ENCODE data around the gene CTDSPL.

The CTDSPL gene

GRCh38 chr3:37968199-37968598 is 106.5 kb downstream of the CTDSPL start:
- Histone ChIP-seq H3K4me2 (no peak overlapping the region), H3K4me1 (ENCODE audit: low read depth, poor library complexity, severe bottlenecking) (no peaks in the 10 kb centered on the region), H3K27ac (no peak overlapping the region), H2AFZ (ENCODE audit: low read depth) (no peak overlapping the region), H3K36me3 (ENCODE audit: insufficient read depth) (no peaks in the 10 kb centered on the region), H4K20me1 (ENCODE audit: insufficient read depth) (no peaks in the 10 kb centered on the region), H3K9ac (no peak overlapping the region), H3K79me2 (ENCODE audit: insufficient read depth, low read depth) (no peaks in the 10 kb centered on the region), H3K27me3 (ENCODE audit: insufficient read depth, low read depth) (no peaks in the 10 kb centered on the region), H3K4me3 (IDR thresholded peaks at IDR 0.05; ENCODE audit: insufficient read depth, low read depth, low read length) (no peak overlapping the region)
- no peak for TF ChIP-seq CTCF (conservative IDR thresholded peaks at IDR 0.05; ENCODE audit: low read depth, low read length)

GRCh38 chr3:37968813-37969595 is 107.3 kb downstream of the CTDSPL start:
- H3K27me3 ChIP-seq (ENCODE audit: insufficient read depth, low read depth) = no peaks in the 10 kb centered on the region
- no peak overlapping the region for H2AFZ ChIP-seq (ENCODE audit: low read depth)
- H4K20me1 ChIP-seq (ENCODE audit: insufficient read depth) = no peaks in the 10 kb centered on the region
- H3K4me2 ChIP-seq = no peak overlapping the region
- H3K4me1 ChIP-seq (ENCODE audit: low read depth, poor library complexity, severe bottlenecking) = no peaks in the 10 kb centered on the region
- no peak overlapping the region for H3K27ac ChIP-seq
- TF ChIP-seq CTCF (conservative IDR thresholded peaks at IDR 0.05; ENCODE audit: low read depth, low read length) = no peak
- H3K9ac ChIP-seq = no peak overlapping the region
- no peaks in the 10 kb centered on the region for H3K36me3 ChIP-seq (ENCODE audit: insufficient read depth)
- H3K79me2 ChIP-seq (ENCODE audit: insufficient read depth, low read depth) = no peaks in the 10 kb centered on the region
- H3K4me3 ChIP-seq (IDR thresholded peaks at IDR 0.05; ENCODE audit: insufficient read depth, low read depth, low read length) = no peak overlapping the region

GRCh38 chr3:37969596-37970100 is 108.0 kb downstream of the CTDSPL start:
- H3K4me2 ChIP-seq = no peak overlapping the region
- no peak overlapping the region for H3K4me3 ChIP-seq (IDR thresholded peaks at IDR 0.05; ENCODE audit: insufficient read depth, low read depth, low read length)
- no peak for TF ChIP-seq CTCF (conservative IDR thresholded peaks at IDR 0.05; ENCODE audit: low read depth, low read length)
- no peak overlapping the region for H3K27ac ChIP-seq
- no peaks in the 10 kb centered on the region for H3K36me3 ChIP-seq (ENCODE audit: insufficient read depth)
- no peaks in the 10 kb centered on the region for H3K4me1 ChIP-seq (ENCODE audit: low read depth, poor library complexity, severe bottlenecking)
- no peak overlapping the region for H3K9ac ChIP-seq
- H4K20me1 ChIP-seq (ENCODE audit: insufficient read depth) = no peaks in the 10 kb centered on the region
- no peak overlapping the region for H2AFZ ChIP-seq (ENCODE audit: low read depth)
- no peaks in the 10 kb centered on the region for H3K79me2 ChIP-seq (ENCODE audit: insufficient read depth, low read depth)
- H3K27me3 ChIP-seq (ENCODE audit: insufficient read depth, low read depth) = no peaks in the 10 kb centered on the region

- no peak overlapping the region for H3K9ac ChIP-seq
- no peak overlapping the region for H3K27ac ChIP-seq
- TF ChIP-seq CTCF (conservative IDR thresholded peaks at IDR 0.05; ENCODE audit: low read depth, low read length) = no peak
- H3K4me3 ChIP-seq (IDR thresholded peaks at IDR 0.05; ENCODE audit: insufficient read depth, low read depth, low read length) = no peak overlapping the region
- H3K27me3 ChIP-seq (ENCODE audit: insufficient read depth, low read depth) = no peaks in the 10 kb centered on the region
- no peaks in the 10 kb centered on the region for H4K20me1 ChIP-seq (ENCODE audit: insufficient read depth)
- no peak overlapping the region for H3K4me2 ChIP-seq
- no peak overlapping the region for H2AFZ ChIP-seq (ENCODE audit: low read depth)
- no peaks in the 10 kb centered on the region for H3K4me1 ChIP-seq (ENCODE audit: low read depth, poor library complexity, severe bottlenecking)
- H3K79me2 ChIP-seq (ENCODE audit: insufficient read depth, low read depth) = no peaks in the 10 kb centered on the region
- no peaks in the 10 kb centered on the region for H3K36me3 ChIP-seq (ENCODE audit: insufficient read depth)
Observed at GRCh38 chr3:37970802-37971201, 109.1 kb downstream of the CTDSPL start.

Data from KMS-11 (cell line).